ENCODE data around the gene GNA15.
"Not testable (repeated sequence)": the region's sequence is repeated elsewhere in the genome, so short reads cannot be mapped to it uniquely, and the experiment has no call there.

GNA15 gene

DNA sequence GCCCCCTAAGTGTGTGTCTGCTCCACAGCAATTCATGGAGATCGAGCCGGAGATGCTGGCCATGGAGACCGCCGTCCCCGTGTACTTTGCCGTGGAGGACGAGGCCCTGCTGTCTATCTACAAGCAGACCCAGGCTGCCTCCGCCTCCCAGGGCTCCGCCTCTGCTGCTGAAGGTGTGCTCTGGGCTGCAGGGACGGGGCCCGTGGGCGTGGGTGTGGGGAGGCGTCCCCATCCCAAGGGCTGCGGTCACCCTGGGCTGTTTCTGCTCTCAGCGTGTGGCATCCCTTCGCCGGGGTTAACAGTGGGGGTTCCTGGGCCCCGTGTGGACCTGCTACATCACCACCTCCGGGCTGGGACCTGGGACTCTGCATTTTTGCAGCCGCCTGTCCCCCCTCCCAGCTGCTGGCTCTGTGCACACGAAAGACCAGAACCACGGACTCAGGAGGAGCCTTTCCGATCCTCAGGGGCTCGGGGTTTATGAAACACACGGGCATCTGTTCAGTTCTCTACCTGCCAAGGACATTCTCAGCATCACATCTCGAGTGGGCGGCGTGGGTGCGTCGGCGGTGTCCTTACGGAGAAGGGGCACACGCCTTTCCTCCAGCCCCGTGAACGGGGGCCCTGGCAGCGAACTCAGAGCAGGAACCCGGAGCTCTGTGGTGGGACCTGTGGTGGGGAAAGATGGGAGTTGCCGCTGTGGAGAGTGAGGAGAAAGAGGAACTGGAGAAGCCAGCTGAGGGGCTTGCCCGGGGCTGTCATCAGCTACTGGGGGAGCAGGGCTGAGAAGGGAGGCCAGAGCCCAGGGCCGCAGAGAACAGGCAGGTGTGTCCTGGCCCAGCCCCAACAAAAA lies 57.6 kb downstream of the GNA15 start:
- no peak for FAIRE-seq

GRCh38 chr19:3194106-3195087 lies 58.6 kb downstream of the GNA15 start:
- FAIRE-seq = no peak

DNA sequence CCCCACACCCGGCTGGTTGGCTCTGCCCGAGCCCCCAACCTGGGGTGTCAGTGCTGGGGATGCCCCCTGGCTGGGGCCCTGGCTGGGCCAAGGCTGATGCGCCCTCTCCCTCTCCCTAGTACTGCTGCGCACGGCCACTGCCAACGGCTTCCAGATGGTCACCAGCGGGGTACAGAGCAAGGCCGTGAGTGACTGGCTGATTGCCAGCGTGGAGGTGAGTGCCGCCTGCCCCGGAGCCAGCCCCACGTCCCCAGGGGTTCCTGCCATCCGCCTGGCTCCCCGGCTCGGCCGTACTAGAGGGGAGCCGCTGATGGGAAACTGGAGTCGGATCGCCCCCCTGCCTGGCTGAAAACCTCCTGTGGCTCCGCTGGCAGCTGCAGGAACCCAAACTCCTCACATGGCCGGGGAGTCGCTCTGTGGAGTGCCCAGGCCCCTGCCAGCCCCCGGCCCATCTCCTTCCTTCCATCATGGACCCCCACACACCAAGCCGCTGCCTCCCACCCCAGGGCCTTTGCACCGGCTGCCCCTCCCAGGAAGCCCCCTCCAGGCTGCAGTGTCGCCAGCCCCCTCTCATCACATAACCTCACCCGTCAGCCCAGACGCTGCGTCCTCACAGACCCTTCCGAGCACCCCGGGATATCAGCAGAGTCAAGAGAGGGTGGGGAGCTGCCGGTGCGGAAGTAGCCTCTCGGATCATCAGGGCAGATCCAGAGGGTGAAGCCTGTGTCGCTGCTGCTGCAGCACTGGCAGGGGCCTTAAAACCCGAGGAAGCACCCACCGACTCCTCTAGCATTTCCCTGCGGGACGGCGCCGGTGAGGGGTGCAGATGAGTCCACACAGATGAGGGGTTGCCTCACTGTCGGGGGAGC lies 60.5 kb downstream of the GNA15 start:
- FAIRE-seq = no peak

GRCh38 chr19:3196933-3197205 lies 61.0 kb downstream of the GNA15 start:
- no peak for FAIRE-seq

- FAIRE-seq = no peak
Observed at GRCh38 chr19:3198901-3199700, 63.3 kb downstream of the GNA15 start.

DNA sequence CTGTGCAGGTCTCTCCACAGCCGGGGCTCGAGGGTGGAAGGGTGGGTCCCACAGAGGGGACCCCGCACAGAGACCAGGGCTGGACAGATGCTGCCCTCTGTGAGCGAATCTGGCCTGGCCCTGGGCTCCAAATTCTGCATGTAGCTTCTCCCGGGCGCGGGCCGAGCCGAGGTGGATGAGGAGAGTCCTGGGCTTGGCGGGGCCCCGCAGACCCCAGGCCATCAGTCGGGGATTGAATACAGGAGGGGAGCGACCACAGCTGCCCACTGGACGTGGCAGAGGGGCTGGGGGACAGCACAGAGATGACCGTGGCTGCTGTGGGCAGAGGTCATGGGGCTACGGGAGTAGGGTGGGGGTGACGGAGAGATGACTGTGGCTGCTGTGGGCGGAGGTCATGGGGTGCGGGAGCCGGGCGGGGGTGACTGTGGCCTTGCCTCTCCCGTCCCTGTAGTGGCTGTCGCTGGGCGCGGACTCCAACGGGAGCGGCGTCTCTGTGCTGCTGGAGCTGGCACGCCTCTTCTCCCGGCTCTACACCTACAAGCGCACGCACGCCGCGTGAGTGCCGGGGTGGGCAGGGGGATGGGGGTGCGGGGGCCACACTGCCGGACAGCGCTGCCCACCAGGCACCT lies 65.4 kb downstream of the GNA15 start:
- FAIRE-seq = no peak

GRCh38 chr19:3201911-3202310 lies 66.1 kb downstream of the GNA15 start:
- no peak for FAIRE-seq

- FAIRE-seq = no peak
Observed at GRCh38 chr19:3202346-3202745, 66.5 kb downstream of the GNA15 start.

DNA sequence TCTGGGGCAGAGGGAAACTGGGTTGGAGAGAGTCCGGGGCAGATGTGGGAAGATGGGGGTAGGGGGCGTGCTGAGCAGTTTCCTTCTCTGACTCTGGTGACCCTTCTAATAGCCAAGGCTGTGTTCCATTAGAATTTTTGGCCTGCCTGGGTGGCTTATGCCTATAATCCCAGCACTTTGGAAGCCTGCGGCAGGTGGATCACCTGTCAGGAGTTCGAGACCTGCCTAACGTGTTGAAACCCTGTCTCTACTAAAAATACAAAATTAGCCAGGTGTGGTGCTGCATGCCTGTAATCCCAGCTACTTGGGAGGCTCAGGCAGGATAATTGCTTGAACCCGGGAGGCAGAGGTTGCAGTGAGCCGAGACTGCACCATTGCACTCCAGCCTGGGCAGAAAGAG lies 67.1 kb downstream of the GNA15 start:
- not testable (repeated sequence) for FAIRE-seq

DNA sequence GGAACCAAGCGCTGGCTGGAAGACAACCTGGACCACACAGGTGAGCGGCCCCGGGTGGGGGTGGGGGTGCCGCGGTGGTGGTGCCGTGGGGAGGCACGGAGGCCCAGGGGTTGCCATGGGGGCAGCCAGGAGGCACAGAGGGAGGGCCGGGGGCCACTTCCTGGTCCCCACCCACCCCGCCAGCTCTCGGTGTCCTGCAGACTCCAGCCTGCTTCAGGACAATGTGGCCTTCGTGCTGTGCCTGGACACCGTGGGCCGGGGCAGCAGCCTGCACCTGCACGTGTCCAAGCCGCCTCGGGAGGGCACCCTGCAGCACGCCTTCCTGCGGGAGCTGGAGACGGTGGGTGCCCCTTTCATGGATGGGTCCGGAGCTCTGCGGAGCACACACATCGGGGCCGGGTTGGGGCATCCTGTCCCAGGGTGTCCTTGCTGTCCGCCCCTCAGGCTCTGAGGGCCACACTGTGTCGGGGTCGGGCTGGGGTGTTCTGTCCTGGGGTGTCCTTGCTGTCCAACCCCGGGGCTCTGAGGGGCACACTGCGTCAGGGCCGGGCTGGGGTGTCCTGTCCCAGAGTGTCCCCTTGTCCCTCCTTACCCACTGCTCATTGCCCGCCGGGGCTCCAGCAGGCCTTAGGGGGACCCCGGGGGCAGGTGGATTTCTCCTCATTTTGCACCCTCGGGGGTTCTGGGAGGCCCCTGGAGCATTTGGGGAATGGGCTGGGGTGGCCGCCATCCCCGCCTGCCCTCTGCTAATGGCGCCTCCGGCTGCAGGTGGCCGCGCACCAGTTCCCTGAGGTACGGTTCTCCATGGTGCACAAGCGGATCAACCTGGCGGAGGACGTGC lies 68.2 kb downstream of the GNA15 start:
- no peak for FAIRE-seq

- no peak for FAIRE-seq
Observed at GRCh38 chr19:3204646-3205275, 68.9 kb downstream of the GNA15 start.

DNA sequence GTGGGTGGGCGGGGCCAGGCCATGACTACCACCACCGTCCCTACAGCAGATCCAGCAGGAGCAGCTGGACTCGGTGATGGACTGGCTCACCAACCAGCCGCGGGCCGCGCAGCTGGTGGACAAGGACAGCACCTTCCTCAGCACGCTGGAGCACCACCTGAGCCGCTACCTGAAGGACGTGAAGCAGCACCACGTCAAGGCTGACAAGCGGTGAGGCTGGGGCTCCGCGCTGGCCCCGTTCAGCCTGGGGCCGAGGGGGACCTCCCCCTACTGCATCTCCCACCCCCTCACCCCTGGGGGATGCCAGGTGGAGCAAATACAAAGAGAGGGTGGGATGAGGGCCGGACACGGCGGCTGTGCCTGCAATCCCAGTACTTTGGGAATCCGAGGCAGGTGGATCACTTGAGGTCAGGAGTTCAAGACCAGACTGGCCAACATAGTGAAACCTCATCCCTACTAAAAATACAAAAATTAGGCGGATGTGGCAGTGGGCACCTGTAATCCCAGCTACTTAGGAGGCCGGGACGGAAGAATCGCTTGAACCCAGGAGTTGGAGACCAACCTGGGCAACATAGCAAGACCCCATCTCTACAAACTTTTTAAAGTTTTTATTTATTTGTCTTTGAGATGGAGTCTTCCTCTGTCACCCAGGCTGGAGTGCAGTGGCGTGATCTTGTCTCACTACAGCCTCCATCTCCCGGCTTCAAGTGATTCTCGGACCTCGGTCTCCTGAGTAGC lies 70.6 kb downstream of the GNA15 start:
- FAIRE-seq = no peak

DNA sequence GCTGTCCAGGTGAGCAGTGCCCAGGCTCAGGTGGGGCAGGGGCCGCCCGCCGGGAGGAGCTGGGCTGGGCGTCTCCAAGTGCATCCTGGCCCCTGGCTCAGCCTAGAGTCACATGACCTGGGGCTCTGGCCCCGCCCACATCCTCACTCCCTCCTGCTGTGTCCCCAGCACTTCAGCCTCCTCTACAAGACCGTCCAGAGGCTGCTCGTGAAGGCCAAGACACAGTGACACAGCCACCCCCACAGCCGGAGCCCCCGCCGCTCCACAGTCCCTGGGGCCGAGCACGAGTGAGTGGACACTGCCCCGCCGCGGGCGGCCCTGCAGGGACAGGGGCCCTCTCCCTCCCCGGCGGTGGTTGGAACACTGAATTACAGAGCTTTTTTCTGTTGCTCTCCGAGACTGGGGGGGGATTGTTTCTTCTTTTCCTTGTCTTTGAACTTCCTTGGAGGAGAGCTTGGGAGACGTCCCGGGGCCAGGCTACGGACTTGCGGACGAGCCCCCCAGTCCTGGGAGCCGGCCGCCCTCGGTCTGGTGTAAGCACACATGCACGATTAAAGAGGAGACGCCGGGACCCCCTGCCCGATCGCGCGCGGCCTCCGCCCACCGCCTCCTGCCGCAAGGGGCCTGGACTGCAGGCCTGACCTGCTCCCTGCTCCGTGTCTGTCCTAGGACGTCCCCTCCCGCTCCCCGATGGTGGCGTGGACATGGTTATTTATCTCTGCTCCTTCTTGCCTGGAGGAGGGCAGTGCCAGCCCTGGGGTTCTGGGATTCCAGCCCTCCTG lies 71.8 kb downstream of the GNA15 start:
- FAIRE-seq = no peak

DNA sequence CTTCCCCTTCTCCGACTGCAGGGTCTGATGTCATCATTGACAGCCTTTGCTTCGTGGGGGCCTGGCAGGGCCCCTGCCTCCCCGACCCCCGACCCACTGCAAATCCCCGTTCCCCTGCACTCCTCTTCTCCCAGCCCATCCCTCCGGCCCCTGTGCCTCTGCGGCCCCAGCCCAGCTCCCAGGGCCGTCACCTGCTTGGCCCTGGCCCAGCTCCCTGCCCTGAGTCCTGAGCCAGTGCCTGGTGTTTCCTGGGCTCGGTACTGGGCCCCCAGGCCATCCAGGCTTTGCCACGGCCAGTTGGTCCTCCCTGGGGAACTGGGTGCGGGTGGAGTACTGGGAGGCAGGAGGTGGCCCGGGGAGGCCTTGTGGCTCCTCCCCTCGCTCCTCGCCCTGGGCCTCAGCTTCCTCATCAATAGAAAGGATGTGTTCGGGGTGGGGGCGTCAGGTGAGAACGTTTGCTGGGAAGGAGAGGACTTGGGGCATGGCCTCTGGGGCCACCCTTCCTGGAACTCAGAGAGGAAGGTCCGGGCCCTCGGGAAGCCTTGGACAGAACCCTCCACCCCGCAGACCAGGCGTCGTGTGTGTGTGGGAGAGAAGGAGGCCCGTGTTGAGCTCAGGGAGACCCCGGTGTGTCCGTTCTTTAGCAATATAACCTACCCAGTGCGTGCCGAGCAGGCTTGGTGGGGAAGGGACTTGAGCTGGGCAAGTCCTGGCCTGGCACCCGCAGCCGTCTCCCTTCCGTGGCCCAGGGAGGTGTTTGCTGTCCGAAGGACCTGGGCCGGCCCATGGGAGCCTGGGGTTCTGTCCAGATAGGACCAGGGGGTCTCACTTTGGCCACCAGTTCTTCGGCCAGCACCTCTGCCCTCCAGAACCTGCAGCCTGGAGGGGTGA lies 72.7 kb downstream of the GNA15 start:
- no peak for FAIRE-seq

- FAIRE-seq = no peak
Observed at GRCh38 chr19:3210347-3211017, 74.6 kb downstream of the GNA15 start.

GRCh38 chr19:3211191-3211590 lies 75.4 kb downstream of the GNA15 start:
- FAIRE-seq = no peak

DNA sequence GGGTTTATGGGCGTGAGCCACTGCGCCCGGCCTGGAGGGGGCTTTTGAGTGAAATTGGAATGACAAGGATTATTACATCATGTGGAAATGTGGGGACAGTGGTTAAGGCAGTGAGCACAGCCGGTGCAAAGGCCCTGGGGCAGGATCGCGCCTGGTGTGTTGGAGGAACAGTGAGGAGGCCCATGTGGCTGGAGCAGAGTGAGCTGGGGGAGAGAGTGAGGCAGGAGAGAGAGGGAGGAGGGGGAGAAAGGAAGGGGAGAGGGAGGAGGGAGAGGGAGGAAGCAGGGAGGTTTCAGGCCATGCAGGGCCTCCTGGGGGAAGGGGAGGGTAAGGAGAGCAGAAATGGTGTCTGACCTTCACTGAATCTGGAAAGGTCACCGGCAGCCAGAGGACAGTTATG lies 77.3 kb downstream of the GNA15 start:
- no peak for FAIRE-seq

Measured in A204.1 (cell line).